A549 (cell line): Measurements from ENCODE around the gene TBPL2.

Experiments
- EP300 ChIP-seq, 2 experiments: fragments of >200 bp; sonication (Bioruptor Twin); formaldehyde crosslinking; IDR thresholded peaks; 2 replicates in 1 of 2; 3 replicates in 1 of 2; pipeline ENCODE4 v1.6.1; 2016 to 2017
- ESRRA ChIP-seq: fragments of 150-350 bp; IDR thresholded peaks from 2 replicates; pipeline ENCODE4 v1.6.1; 2014; ENCODE audit warnings: mild to moderate bottlenecking, low read length, borderline replicate concordance
- HOXA7 ChIP-seq: fragments of 250-450 bp; sonication (Bioruptor Pico); IDR thresholded peaks from 2 replicates; pipeline ENCODE4 v1.5.0; 2020; ENCODE audit warnings: mild to moderate bottlenecking, moderate library complexity
- MAZ ChIP-seq: fragments of 150-350 bp; IDR thresholded peaks from 2 replicates; pipeline ENCODE4 v1.6.1; 2014; ENCODE audit warnings: antibody characterized with exemption, low read depth, low read length, borderline replicate concordance
- PHF8 ChIP-seq: fragments of 200-600 bp; sonication (generic); IDR thresholded peaks from 2 replicates; pipeline ENCODE4 v1.6.1; 2016; ENCODE audit warnings: low read depth, mild to moderate bottlenecking, antibody characterized with exemption, moderate library complexity, borderline replicate concordance
- POLR2A ChIP-seq: IDR thresholded peaks from 2 replicates; pipeline ENCODE4 v1.6.1; 2012; ENCODE audit warnings: mild to moderate bottlenecking, low read length
- SMC3 ChIP-seq: fragments of >200 bp; sonication (Bioruptor Twin); formaldehyde crosslinking; IDR thresholded peaks from 3 replicates; pipeline ENCODE4 v1.6.1; 2018; ENCODE audit warnings: inconsistent platforms
- TF ChIP-seq, protein P1 (sequence below): fragments of >200 bp; sonication (Bioruptor Twin); formaldehyde crosslinking; IDR thresholded peaks from 3 replicates; pipeline ENCODE4 v1.5.1; 2016
- TF ChIP-seq, protein P2 (sequence below): fragments of 250-450 bp; sonication (Bioruptor Pico); IDR thresholded peaks from 2 replicates; pipeline ENCODE4 v1.5.0; 2020; ENCODE audit warnings: low read depth, mild to moderate bottlenecking, moderate library complexity
- TF ChIP-seq, protein P3 (sequence below): IDR thresholded peaks from 2 replicates; pipeline ENCODE4 v1.6.1; 2012; ENCODE audit warnings: low read depth, borderline replicate concordance
- TF ChIP-seq, protein P4 (sequence below): fragments of 450-650 bp; IDR thresholded peaks from 2 replicates; pipeline ENCODE4 v1.6.1; 2014; ENCODE audit warnings: antibody characterized with exemption

DNA sequence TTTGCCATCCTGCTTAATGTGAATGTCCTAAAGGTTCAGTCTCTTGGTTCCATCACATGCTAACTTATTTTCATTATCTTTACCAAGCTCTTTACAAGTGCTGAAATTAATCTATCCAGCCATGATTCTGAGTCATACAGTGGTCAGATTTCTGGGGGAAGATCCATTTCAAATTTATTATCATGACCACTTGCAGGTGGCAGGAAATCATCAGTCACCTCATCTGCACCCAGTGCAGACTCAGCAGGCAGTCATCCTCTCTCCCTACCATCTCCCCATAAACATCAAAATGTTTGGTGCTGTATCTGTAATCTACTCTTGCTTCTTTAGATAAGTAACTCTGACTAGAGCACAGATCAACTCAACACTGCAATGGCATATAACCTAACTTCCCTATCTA lies 52.3 kb downstream of the TBPL2 start:
- TF ChIP-seq EP300 (IDR thresholded peaks at IDR 0.05) (no peak), MAZ (no peak), PHF8 (no peak), ESRRA (no peak), POLR2A (no peak), SMC3 (no peak), HOXA7 (CRISPR knock-in tag) (no peak)
- TF ChIP-seq, protein P1, sequence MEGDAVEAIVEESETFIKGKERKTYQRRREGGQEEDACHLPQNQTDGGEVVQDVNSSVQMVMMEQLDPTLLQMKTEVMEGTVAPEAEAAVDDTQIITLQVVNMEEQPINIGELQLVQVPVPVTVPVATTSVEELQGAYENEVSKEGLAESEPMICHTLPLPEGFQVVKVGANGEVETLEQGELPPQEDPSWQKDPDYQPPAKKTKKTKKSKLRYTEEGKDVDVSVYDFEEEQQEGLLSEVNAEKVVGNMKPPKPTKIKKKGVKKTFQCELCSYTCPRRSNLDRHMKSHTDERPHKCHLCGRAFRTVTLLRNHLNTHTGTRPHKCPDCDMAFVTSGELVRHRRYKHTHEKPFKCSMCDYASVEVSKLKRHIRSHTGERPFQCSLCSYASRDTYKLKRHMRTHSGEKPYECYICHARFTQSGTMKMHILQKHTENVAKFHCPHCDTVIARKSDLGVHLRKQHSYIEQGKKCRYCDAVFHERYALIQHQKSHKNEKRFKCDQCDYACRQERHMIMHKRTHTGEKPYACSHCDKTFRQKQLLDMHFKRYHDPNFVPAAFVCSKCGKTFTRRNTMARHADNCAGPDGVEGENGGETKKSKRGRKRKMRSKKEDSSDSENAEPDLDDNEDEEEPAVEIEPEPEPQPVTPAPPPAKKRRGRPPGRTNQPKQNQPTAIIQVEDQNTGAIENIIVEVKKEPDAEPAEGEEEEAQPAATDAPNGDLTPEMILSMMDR, result no peak
- TF ChIP-seq, protein P2, sequence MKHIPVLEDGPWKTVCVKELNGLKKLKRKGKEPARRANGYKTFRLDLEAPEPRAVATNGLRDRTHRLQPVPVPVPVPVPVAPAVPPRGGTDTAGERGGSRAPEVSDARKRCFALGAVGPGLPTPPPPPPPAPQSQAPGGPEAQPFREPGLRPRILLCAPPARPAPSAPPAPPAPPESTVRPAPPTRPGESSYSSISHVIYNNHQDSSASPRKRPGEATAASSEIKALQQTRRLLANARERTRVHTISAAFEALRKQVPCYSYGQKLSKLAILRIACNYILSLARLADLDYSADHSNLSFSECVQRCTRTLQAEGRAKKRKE (CRISPR knock-in tag), result no peak
- TF ChIP-seq, protein P3, sequence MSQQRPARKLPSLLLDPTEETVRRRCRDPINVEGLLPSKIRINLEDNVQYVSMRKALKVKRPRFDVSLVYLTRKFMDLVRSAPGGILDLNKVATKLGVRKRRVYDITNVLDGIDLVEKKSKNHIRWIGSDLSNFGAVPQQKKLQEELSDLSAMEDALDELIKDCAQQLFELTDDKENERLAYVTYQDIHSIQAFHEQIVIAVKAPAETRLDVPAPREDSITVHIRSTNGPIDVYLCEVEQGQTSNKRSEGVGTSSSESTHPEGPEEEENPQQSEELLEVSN, result no peak
- TF ChIP-seq, protein P4, sequence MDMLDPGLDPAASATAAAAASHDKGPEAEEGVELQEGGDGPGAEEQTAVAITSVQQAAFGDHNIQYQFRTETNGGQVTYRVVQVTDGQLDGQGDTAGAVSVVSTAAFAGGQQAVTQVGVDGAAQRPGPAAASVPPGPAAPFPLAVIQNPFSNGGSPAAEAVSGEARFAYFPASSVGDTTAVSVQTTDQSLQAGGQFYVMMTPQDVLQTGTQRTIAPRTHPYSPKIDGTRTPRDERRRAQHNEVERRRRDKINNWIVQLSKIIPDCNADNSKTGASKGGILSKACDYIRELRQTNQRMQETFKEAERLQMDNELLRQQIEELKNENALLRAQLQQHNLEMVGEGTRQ, result no peak
